CD4-positive, alpha-beta T cell treated with Interleukin-15 for 4 hours (primary cell): Measurements from ENCODE around the gene ACAP2.
"Not testable (repeated sequence)": the region's sequence is repeated elsewhere in the genome, so short reads cannot be mapped to it uniquely, and the experiment has no call there.

ENCODE experiments used
- DNase-seq: peaks from one replicate; pipeline ENCODE4 v3.0.0-alpha.2; 2020; ENCODE audit warnings: low spot score

ACAP2 gene, protein sequence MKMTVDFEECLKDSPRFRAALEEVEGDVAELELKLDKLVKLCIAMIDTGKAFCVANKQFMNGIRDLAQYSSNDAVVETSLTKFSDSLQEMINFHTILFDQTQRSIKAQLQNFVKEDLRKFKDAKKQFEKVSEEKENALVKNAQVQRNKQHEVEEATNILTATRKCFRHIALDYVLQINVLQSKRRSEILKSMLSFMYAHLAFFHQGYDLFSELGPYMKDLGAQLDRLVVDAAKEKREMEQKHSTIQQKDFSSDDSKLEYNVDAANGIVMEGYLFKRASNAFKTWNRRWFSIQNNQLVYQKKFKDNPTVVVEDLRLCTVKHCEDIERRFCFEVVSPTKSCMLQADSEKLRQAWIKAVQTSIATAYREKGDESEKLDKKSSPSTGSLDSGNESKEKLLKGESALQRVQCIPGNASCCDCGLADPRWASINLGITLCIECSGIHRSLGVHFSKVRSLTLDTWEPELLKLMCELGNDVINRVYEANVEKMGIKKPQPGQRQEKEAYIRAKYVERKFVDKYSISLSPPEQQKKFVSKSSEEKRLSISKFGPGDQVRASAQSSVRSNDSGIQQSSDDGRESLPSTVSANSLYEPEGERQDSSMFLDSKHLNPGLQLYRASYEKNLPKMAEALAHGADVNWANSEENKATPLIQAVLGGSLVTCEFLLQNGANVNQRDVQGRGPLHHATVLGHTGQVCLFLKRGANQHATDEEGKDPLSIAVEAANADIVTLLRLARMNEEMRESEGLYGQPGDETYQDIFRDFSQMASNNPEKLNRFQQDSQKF

DNA sequence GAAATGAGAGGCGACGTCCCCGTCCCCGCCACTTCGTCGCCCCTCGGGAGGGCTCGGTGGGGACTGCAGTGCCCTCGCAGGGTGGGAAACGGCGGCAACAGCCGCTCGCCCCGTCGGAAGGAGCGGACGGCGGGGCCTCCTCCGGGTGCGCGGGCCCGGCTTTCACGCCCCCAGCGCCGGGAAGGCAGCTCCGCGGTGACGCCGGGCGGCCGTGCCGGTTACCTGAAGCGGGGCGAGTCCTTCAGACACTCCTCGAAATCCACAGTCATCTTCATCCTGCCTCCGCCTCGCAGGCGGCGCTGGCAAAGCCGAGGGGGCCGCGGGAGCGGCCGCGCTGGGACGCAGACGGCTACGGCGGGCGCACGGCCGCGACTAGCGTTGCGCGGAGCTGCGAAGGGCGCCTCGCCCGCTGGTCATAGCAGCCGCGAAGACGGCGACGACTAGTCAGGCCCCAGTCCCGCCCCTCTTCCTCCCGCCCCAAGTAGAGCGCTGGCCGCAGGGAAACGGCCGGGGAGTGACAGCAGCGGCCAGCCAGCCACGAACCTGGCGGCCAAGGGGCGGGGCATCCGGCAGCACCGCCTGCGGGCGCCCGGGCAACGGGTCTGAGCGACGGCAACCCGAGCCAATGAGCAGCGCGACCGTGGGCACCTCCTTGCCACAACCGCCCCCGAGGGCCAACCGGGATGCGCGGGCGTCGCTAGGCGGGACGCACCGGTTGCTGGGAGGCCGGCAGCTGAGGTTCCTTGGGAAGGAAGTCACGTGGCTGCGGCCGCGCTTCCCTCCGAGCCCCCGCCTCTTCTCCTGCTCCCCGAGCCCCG, at the start of gene ACAP2:
Gene ACAP2, minus strand, starts transcription at position 448 of the 818 bp plus-strand sequence. Its CDS starts 173 bp downstream, at position 275.
- peak; percentile 99 for DNase-seq

DNA sequence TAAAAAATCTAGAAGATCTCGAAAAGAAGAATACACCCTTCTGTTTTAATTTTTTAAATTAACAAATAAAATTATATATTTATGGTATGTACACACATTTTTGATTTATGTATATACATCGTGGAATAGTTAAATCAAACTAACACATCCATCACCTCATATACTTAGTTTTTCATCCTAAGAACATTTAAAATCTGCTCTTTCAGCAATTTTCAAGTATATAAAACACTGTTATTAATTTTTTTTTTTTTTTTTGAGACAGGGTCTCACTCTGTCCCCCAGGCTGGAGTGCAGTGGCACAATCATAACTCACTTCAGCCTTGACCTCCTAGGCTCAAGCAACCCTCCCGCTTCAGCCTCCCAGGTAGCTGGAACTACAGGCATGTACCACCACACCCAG, 32.8 kb upstream of the ACAP2 start:
- DNase-seq, result no peak

DNA sequence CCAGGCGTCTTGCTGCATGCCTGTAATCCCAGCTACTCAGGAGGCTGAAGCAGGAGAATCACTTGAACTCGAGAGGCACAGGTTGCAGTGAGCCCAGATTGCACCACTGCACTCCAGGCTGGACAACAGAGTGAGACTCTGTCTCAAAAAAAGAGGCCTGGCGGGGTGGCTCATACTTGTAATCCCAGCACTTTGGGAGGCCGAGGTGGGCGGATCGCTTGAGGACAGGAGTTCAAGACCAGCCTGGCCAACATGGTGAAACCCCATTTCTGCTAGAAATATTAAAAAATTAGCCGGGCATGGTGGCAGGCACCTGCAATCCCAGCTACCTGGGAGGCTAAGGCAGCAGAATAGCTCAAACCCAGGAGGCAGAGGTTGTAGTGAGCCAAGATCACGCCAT, 32.3 kb upstream of the ACAP2 start:
- not testable (repeated sequence) for DNase-seq

DNA sequence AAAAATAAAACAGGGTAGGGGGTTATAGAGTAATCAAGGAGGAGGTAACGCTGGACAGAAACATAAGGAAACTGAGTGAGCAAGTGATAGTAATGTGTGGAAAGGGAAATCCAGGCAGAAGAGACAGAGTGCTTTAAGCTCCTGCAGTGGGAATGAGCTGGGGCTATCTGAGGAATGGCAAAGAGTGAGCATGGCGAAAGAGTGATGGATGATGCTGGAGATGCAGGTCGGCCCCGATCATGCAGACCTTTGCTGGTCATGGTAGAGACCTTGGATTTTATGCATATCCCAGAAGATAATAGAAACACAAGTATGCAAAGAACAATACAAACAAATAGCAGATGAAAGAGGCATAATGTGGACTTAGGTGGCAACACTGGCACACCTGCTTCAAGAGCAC, 26.0 kb upstream of the ACAP2 start:
- DNase-seq, result no peak

DNA sequence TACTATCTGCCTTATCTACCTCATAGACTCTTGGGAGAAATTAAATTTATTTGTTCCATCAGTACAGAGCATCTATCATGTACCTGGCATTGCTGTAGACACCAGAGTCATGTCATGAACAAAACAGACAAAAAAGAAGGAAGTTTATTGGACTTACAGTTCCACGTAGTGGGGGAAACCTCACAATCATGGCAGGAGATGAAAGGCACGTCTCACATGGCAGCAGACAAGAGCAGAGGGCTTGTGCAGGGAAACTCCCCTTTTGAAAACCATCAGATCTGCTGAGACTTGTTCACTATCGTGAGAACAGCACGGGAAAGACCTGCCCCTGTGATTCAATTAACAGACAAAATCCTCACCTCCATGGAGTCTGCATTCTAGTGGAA, 25.6 kb upstream of the ACAP2 start:
- DNase-seq, result no peak

DNA sequence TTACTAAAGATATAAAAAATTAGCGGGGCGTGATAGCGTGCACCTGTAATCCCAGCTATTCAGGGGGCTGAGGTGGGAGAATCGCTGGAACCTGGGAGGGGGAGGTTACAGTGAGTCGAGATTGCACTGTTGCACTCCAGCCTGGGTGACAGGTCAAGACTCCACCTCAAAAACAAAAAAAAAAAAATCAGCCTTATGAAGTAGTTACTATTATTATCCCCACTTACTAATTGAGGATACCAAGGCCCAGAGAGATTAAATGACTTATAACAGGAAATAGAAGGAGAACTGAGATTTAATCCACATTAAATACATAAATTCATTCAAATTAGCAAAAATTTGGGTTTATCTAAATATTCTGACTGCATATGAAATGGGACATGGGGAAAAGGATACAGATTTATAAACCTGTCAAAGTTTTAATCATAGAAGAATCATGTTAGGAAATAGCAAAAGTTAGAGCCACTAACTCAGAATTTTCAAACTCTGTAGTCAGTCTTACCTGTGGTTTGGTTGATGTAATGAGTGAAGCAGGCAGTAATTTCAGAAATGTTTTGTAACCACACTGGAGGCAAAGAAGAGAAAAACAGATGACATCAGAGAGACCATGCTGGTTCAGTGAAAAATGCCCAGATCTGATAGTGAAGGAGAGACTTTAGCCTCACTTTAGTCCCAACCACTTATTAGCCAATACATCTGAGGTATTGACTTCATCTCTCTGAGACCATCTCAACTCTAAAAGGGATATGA, 25.0 kb upstream of the ACAP2 start:
- no peak for DNase-seq

DNA sequence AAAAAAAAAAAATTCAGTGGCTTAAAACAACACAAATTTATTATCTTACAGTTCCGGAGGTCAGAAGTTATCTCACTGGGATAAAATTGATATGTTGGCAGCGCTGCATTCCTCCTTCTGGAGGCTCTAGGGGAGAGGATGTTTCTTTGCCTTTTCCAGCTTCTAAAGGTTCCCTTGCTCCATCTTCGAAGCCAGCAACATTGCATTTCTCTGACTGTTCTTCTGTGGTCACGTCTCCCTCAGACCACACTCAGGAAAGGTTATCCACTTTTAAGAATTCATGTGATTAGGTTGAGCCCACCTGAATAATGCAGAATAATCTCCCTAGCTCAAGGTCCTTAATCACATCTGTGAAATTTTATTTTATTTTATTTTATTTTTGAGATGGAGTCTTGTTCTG, 23.4 kb upstream of the ACAP2 start:
- DNase-seq, result no peak

DNA sequence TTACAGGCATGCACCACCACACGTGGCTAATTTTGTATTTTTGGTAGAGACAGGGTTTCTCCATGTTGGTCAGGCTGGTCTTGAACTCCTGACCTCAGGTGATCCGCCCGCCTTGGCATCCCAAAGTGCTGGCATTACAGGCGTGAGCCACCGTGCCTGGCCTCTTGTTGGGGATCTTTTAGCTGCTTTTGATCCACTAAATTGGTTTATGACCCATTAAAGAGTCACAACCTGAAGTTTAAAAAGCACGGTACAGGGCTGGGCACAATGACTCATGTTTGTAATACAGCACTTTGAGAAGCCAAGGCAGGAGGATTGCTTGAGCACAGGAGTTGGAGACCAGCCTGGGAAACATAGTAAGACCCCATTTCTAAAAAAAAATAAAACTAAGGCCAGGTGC, 20.1 kb upstream of the ACAP2 start:
- DNase-seq, result not testable (repeated sequence)

DNA sequence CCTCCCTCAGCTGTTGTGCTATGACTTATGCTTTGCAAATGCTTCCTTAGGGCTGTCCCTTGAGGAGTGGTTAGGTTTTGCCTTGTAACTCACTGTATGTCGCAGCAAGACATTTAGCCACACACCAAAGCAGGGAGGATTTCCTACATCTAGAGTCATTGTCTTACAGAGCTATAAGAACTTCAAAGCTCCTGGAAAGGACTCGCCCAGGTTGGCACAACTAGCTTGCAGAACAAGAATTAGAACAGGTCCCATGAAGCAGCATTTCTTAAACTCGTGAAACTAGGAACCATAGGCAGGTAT, 19.4 kb upstream of the ACAP2 start:
- DNase-seq, result no peak

DNA sequence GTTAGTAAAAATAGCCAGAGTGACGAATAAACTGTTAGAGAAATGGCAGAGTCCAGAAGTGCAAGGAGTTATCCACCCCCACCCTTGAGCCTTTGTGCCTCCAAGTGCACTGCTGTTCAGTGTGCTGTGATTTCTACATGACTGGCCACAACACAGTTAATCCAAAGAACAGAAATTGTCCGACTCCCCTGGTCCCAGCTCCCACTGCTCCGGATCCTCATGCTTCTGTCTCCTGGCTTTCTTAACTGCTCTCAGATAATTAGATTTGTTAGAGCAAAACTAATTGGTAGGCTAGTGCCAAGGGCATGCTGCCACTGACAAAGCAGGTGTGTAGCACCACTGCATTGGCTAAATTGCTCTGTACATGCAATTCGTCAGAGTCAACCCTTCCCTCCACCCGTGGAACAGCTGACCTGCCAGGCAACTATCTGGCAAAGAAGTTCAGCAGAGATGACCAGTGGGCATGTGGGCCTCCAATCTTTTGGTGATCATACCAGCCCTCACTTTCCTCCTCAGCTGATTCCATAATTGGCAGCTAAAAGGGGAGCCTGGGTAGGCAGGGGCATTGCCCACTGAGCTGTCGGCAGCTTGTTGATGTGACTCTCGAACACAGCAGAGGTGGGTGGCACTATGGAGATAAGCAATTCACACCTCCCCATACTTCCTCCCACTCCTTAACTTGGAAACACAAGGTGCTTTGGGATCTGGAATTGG, 18.9 kb upstream of the ACAP2 start:
- DNase-seq, result no peak

DNA sequence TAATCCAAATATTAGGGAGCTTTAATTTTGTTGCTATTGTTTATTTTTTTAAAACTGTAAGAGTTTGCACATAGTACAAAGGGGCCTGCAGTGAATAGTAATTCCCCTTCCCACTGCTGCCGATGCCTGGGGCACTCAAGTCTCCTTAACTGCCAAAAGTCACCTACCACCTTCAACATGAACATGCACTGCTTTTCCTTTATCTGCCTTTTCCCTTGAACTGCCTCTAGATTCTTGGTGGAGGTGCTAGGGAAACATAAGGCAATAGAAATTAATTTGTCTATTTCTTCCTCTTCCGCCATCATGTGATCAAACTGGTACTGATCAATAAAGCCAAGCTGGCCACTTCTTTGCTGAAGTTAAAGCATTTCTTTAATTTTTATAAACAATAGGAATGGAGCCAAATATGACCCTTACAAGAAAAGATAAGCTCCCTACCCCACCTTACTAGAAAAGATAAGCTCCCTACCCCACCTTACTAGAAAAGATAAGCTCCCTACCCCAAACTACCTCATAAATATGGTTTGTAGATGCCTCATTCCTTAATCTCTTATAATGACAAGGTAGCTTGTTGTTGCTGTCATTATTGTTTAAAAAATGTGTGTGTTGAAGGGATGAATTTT, 17.4 kb upstream of the ACAP2 start:
- no peak for DNase-seq

DNA sequence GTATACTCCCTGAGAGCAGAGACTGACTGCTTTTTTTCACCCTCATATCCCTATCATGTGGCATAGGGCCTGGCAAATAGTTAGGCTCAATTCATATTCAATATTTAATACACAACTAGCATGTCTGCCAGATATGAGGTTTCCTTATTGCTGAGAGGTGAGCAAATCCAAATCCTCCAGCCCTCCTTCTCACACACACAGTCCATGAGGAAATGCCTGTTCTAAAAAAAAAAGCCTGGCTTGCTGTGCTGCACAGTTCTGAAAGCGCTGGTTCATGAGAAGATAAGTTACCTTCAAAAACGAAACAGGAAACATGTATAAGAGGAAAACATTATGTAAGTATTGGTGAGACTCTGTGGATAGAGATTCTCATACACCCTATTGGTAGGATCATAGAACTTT, 15.5 kb upstream of the ACAP2 start:
- peak; percentile 29 for DNase-seq

DNA sequence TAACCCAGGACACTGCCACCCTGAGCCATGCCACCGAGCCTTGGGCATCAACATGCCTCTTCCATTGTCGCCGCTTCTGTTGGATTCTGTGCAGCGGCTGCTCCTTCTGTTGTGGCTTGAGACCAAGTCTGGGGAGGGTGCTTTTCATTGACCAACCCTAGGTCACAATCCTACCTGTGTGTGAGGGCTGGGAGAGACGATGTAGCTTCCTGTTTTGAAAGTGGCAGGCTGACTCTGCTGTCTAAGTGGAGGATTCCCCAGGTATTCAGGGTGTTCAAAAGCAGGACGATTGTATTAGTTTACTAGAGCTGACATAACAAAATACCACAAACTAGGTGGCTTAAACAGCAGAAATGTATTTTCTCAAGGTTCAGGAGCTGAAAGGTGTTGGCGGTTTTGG, 13.0 kb upstream of the ACAP2 start:
- no peak for DNase-seq

DNA sequence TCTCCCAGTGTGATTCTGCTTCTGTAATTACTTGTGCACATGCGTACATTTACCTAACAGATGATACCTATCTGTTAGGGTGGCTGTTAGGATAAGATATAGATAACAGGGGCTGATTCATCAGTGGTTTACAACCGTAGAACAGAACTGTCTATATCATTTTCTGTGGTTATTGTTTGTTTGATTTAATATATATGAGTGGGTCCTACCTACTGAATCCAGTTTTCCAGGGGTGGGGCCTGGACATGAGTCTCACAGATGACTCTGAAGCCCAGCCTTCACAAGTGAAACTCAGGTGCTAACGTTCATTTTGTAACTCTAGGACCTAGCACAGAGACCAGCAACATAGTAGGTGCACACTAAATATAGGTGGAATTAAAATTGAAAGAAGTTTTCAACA, 10.4 kb upstream of the ACAP2 start:
- DNase-seq, result no peak

DNA sequence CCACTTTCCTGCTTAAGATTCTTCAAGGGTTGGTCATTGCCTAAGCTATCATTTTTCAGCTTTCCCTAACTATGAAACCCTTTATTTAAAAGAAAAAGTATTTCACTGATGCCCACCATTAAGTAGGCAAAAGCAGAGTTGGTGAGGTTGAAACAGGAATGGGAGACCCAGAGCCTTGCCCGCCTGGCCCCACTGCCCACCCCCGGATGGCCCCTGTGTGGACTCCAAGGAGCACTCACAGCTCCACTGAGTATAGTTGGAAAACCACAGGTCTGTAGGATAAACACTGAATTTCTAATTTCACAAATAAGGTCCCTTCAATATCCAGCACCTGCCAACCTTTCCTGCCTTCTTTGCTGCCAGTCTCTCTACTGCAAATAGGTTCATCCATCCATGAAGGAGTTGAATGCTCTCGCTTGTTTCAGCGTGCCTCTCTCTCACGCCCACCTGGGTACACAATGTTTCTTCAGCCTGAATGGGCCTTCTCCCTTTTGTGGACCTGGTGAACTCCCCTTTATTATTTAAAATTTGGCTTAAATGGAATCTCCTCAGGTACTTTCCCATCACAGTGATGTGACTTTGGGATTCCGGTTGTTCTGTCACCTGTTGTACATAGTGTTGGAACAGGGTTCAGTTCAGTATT, 8.7 kb upstream of the ACAP2 start:
- no peak for DNase-seq

DNA sequence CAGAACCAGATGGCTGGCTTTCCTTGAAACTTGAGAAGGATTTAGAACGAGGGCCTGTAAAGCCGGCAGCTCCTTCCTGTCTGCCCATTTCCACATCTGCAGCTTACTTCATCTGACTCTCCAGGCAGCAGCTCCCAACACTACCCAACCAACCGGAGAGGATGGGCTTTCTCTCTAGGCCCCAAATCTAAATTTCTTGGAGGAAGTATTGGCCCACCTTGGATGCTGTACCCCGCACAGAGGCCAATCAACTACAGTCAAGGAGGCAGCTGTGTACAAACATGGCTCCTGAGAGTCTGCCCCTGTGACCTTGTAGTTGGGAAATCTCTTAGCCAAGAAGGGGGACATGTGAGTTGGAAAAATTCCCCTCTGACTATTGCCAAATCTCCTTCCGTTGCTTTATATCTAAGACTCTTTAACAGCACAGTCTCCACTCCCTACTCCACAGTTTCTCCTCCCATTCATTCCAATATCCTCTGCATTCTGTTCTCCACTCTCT, 8.0 kb upstream of the ACAP2 start:
- DNase-seq, result no peak

DNA sequence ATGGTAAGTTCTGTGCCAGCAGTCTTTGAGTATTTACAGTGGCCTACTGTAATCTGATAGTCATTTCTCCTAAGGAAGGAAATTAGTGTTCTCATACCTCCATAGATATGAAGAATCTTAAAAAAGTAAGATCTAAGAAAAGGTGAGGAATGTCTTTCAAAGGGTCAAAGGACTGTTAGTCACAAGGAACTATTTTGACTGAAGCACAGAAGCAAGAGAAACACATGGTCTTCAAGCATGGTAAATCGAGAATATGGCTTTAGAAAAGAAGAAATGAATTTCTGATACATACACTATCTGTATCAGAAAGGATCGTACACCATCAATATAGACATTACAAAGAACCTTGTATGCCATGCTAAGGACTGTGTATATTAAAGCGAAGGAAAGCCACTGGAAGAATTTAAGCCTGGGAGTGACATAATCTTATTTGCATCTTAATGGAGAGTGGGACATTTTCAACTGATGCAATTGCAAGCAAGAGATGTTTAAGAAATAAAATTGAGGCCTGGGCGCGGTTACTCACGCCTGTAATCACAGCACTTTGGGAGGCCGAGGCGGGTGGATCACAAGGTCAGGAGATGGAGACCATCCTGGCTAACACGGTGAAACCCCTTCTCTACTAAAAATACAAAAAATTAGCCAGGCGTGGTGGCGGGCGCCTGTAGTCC, 5.5 kb upstream of the ACAP2 start:
- DNase-seq, result no peak

DNA sequence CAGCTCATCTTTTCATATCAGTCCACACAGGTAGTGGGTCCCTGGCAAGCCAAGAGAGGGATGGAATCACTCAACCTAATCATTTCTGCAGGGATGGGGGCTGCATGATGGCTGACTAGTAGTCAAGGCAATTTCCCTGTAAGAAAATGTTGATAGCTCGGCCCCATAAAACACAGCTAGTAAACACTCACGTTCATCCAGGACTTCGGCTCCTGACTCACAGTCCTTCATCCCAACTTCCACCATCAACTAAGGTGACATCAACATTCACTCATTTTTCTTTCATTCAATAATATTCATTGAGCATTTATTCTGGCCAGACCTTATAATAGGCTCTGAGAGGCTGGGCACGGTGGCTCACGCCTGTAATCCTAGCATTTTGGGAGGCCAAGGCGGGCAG, 4.4 kb upstream of the ACAP2 start:
- no peak for DNase-seq

DNA sequence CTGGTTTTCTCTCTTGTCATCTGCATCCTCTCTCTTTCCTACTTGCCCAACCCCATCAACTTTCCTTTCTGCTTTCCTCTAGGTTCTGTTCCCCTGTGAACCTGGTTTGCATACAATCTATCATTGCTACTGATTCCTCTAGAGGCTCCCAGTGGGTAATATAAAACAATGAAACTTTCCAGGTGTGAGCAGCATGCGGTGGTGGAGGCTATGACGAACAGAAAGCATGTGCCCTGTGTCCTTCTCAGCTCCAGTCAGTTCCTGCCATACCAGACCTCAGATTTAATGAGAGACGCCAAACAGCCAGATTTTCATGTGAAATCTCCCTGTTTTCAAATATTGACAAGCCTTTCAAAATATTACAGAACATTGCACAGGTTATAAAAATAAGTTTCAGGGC, 3.5 kb upstream of the ACAP2 start:
- no peak for DNase-seq

DNA sequence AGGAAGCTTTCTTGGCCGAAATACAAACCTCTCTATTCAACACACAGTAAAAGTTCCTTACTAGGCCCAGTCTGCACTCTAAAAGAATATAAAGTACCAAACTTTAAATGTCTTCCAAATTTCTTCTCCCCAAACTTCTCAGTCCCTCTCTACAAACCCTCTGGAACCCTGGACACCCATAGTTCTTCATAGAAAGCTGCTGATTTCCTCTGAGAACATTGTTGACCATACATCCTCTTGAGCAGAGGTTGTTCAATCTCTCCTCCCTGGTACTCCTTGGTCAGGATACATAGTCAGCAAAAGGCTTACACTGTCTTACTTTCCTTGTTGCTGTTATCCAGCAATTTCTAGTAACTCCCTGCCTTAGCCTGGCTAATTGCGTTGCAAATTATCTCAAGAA, 3.1 kb upstream of the ACAP2 start:
- DNase-seq, result no peak
